GM12874 (cell line): ENCODE measurements around the gene TSKU.

Experiments used
- CTCF ChIP-seq: IDR thresholded peaks from 2 replicates; pipeline ENCODE4 v1.5.1; 2011; ENCODE audit warnings: low read depth, mild to moderate bottlenecking, control low read depth, low read length, moderate library complexity; ENCODE audit not compliant: insufficient read depth

The TSKU gene

GRCh38 chr11:76832361-76832760 lies 49.2 kb downstream of the TSKU start:
- no peak for TF ChIP-seq CTCF

GRCh38 chr11:76834151-76834550 lies 51.0 kb downstream of the TSKU start:
- TF ChIP-seq CTCF = no peak

- TF ChIP-seq CTCF = no peak
Measured at GRCh38 chr11:76835036-76835435, 51.9 kb downstream of the TSKU start.

- no peak for TF ChIP-seq CTCF
Measured at GRCh38 chr11:76835928-76836612, 52.9 kb downstream of the TSKU start.

GRCh38 chr11:76836613-76837291 lies 53.6 kb downstream of the TSKU start:
- no peak for TF ChIP-seq CTCF

GRCh38 chr11:76837696-76838677 lies 54.8 kb downstream of the TSKU start:
- TF ChIP-seq CTCF = no peak

GRCh38 chr11:76838678-76839068 lies 55.5 kb downstream of the TSKU start:
- TF ChIP-seq CTCF = no peak
